Ishikawa (cell line): ENCODE data around the gene CLUH.

Experiments
- CEBPB ChIP-seq: IDR thresholded peaks from 2 replicates; pipeline ENCODE4 v1.6.1; 2012
- CREB1 ChIP-seq: IDR thresholded peaks from 2 replicates; pipeline ENCODE4 v1.6.1; 2012; ENCODE audit warnings: low read depth
- EP300 ChIP-seq: IDR thresholded peaks from 2 replicates; pipeline ENCODE4 v1.6.1; 2012; ENCODE audit warnings: borderline replicate concordance
- FOXM1 ChIP-seq: IDR thresholded peaks from 2 replicates; pipeline ENCODE4 v1.6.1; 2012; ENCODE audit warnings: low read depth, borderline replicate concordance
- NFIC ChIP-seq: IDR thresholded peaks from 2 replicates; pipeline ENCODE4 v1.6.1; 2012
- RAD21 ChIP-seq: IDR thresholded peaks from 2 replicates; pipeline ENCODE4 v1.6.1; 2012; ENCODE audit warnings: low read depth
- REST ChIP-seq: IDR thresholded peaks from 2 replicates; pipeline ENCODE4 v1.6.1; 2012; ENCODE audit warnings: low read depth, mild to moderate bottlenecking
- TAF1 ChIP-seq: IDR thresholded peaks from 2 replicates; pipeline ENCODE4 v1.6.1; 2012; ENCODE audit warnings: low read depth, mild to moderate bottlenecking
- TEAD4 ChIP-seq: IDR thresholded peaks from 2 replicates; pipeline ENCODE4 v1.6.1; 2012
- YY1 ChIP-seq: IDR thresholded peaks from 2 replicates; pipeline ENCODE4 v1.6.1; 2012; ENCODE audit warnings: low read depth
- TF ChIP-seq, protein P1 (sequence below): IDR thresholded peaks from 2 replicates; pipeline ENCODE4 v1.6.1; 2012
- TF ChIP-seq, protein P2 (sequence below): IDR thresholded peaks from 2 replicates; pipeline ENCODE4 v1.6.1; 2012

DNA sequence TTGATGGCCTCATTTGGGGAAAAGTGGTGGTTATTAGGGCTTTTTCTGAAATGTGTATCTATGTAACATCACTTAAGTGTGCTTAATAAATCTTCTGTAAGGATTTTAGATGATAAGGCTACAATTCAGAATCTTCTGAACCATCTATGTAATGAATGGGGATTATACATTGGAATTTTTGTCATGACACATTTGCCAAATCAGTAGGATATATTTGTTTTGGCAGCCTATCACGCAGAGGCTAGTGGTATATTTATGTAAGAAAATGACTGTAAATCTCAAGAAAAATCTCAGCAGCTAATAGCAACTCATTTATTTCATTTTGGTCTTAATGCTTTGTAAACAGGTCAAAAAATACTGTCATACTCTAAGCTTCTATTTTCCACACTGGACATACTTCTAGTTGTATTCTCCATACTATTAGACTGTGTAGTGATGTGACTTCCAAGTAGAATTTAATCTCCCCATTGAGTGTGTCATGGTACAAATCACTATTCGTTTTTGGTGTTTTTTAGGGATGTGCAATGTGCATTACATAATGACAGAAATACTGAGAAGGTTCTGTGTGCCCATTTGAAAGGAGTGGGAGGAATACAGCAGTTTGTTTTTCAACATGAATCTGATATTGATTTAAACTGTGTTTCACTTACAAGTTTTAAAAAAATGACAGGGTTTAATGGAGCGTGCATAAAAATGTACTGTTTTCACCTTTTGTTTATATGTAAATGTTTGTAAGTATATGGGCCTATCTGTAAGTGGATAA is 29.2 kb downstream of the CLUH start:
- no peak for TF ChIP-seq NFIC
- TF ChIP-seq YY1, result no peak
- TF ChIP-seq REST, result no peak
- TF ChIP-seq, protein P1, sequence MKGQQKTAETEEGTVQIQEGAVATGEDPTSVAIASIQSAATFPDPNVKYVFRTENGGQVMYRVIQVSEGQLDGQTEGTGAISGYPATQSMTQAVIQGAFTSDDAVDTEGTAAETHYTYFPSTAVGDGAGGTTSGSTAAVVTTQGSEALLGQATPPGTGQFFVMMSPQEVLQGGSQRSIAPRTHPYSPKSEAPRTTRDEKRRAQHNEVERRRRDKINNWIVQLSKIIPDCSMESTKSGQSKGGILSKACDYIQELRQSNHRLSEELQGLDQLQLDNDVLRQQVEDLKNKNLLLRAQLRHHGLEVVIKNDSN, result no peak
- no peak for TF ChIP-seq EP300
- TF ChIP-seq RAD21, result no peak
- TF ChIP-seq CEBPB, result no peak
- TF ChIP-seq FOXM1, result no peak
- TF ChIP-seq, protein P2, sequence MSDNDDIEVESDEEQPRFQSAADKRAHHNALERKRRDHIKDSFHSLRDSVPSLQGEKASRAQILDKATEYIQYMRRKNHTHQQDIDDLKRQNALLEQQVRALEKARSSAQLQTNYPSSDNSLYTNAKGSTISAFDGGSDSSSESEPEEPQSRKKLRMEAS, result no peak
- no peak for TF ChIP-seq TEAD4
- TF ChIP-seq TAF1, result no peak
- no peak for TF ChIP-seq CREB1
